GM19193 (cell line): ENCODE measurements around the gene DNAJA3.
A peak's percentile ranks its signal among the peaks of the same experiment; 100 is the strongest.

Source experiments
- POLR2A ChIP-seq: IDR thresholded peaks from 4 replicates; pipeline ENCODE4 v1.6.1; 2011; ENCODE audit not compliant: insufficient read depth, insufficient read length; ENCODE audit errors: extremely low read depth

DNAJA3 gene

GRCh38 chr16:4465977-4466779 lies 40.5 kb downstream of the DNAJA3 start:
- TF ChIP-seq POLR2A, result no peak

- TF ChIP-seq POLR2A, result no peak
Observed at GRCh38 chr16:4467916-4468315, 42.2 kb downstream of the DNAJA3 start.

GRCh38 chr16:4468972-4469371 lies 43.3 kb downstream of the DNAJA3 start:
- no peak for TF ChIP-seq POLR2A

GRCh38 chr16:4471869-4472268 lies 46.2 kb downstream of the DNAJA3 start:
- TF ChIP-seq POLR2A, result no peak

GRCh38 chr16:4472880-4473279 lies 47.2 kb downstream of the DNAJA3 start:
- TF ChIP-seq POLR2A, result no peak

- TF ChIP-seq POLR2A, result peak; percentile 86
Observed at GRCh38 chr16:4474192-4474961, 48.7 kb downstream of the DNAJA3 start, which contains the start of gene NMRAL1. Gene NMRAL1 (minus strand): TSS chr16:4474625. CDS start chr16:4474132, 493 bp downstream.

- peak; percentile 91 for TF ChIP-seq POLR2A
Observed at GRCh38 chr16:4475880-4476788, 50.5 kb downstream of the DNAJA3 start, which contains the start of gene HMOX2. Gene HMOX2 (plus strand): TSS chr16:4476398. CDS start chr16:4505525, 29,127 bp downstream.

- no peak for TF ChIP-seq POLR2A
Observed at GRCh38 chr16:4477966-4478365, 52.3 kb downstream of the DNAJA3 start.

- no peak for TF ChIP-seq POLR2A
Observed at GRCh38 chr16:4481526-4481925, 55.9 kb downstream of the DNAJA3 start.

GRCh38 chr16:4481963-4482362 lies 56.3 kb downstream of the DNAJA3 start:
- no peak for TF ChIP-seq POLR2A

GRCh38 chr16:4486126-4486893 lies 60.6 kb downstream of the DNAJA3 start:
- TF ChIP-seq POLR2A, result no peak

- TF ChIP-seq POLR2A, result no peak
Observed at GRCh38 chr16:4487955-4488498, 62.4 kb downstream of the DNAJA3 start.

GRCh38 chr16:4488499-4488967 lies 62.9 kb downstream of the DNAJA3 start:
- no peak for TF ChIP-seq POLR2A

GRCh38 chr16:4489030-4489429 lies 63.4 kb downstream of the DNAJA3 start:
- no peak for TF ChIP-seq POLR2A

GRCh38 chr16:4491898-4492297 lies 66.2 kb downstream of the DNAJA3 start:
- TF ChIP-seq POLR2A, result no peak
